GM12878 (cell line): ENCODE measurements around the gene HDGF. TPM values are rescaled to one million over a fixed set of nuclear protein-coding genes. Genes with fewer than 3 reads are reported as not detected.

Source experiments
- ATAC-seq: fragments of 200-7000 bp; cut with Tn5 transposase; 3 replicates; pipeline ENCODE4 v1.9.1; 2020; ENCODE audit warnings: mild to moderate bottlenecking, moderate library complexity
- BruUV-seq: library from RNA; stranded (reverse); fragments of 400-500 nt; replicated peaks from 2 replicates; lab custom pipeline; 2021; lab: Mats Ljungman, UMichigan
- CTCF ChIA-PET: fragments of 300-600 bp; sonication (Branson Sonifier 250); formaldehyde crosslinking; extraction: SDS; loops from one replicate; lab custom pipeline; 2021; ENCODE audit warnings: inconsistent platforms; lab: Yijun Ruan, JAX
- POLR2A ChIA-PET: fragments of 350-600 bp; formaldehyde crosslinking; extraction: SDS; loops from one replicate; lab custom pipeline; 2021; ENCODE audit warnings: inconsistent platforms; lab: Charles Lee
- RAD21 ChIA-PET: fragments of 300-600 bp; sonication (Branson Sonifier 250); formaldehyde crosslinking; loops from one replicate; lab custom pipeline; 2023; ENCODE audit warnings: antibody characterized with exemption; ENCODE audit not compliant: unreplicated experiment; lab: Charles Lee
- SMC1A ChIA-PET: fragments of 300-600 bp; sonication (Branson Sonifier 250); formaldehyde crosslinking; loops from one replicate; lab custom pipeline; 2023; ENCODE audit not compliant: unreplicated experiment, uncharacterized antibody; lab: Charles Lee
- DNase-seq: peaks from one replicate; pipeline ENCODE4 v3.0.0-alpha.2; 2011; ENCODE audit warnings: low read depth, low spot score
- FAIRE-seq: peaks from 3 replicates; lab custom pipeline; 2011; peaks lifted over from hg19 to GRCh38; lab: Jason Lieb, UNC
- H2AFZ ChIP-seq: 2 replicates; pipeline ENCODE4 v1.6.0; 2011; ENCODE audit warnings: low read depth, low read length, control low read depth; ENCODE audit not compliant: control insufficient read depth
- H3K27ac ChIP-seq: 2 replicates; pipeline ENCODE4 v1.5.1; 2011; ENCODE audit warnings: control low read depth; ENCODE audit not compliant: control insufficient read depth, insufficient read depth
- H3K27me3 ChIP-seq, 2 experiments: replicated peaks in 1 of 2; 2 replicates each; pipeline versions ENCODE4 v1.6.0 to v1.6.1; 2011; ENCODE audit warnings: low read length in 1 of 2; ENCODE audit not compliant: control insufficient read depth in 2 of 2, insufficient read depth in 2 of 2
- H3K36me3 ChIP-seq, 2 experiments: 2 replicates each; pipeline ENCODE4 v1.5.1; 2011; ENCODE audit warnings: low read length in 1 of 2; ENCODE audit not compliant: control insufficient read depth in 2 of 2, insufficient read depth in 2 of 2
- H3K4me1 ChIP-seq: 2 replicates; pipeline ENCODE4 v1.6.1; 2011; ENCODE audit warnings: mild to moderate bottlenecking, low read length, moderate library complexity, mixed read lengths; ENCODE audit not compliant: control insufficient read depth, insufficient read depth
- H3K4me2 ChIP-seq: 2 replicates; pipeline ENCODE4 v1.6.0; 2011; ENCODE audit warnings: control low read depth; ENCODE audit not compliant: control insufficient read depth, insufficient read depth
- H3K4me3 ChIP-seq: fragments of 200-600 bp; sonication (generic); 2 replicates; pipeline ENCODE4 v1.5.1; 2016
- H3K79me2 ChIP-seq: 2 replicates; pipeline ENCODE4 v1.6.0; 2011; ENCODE audit warnings: low read length; ENCODE audit not compliant: control insufficient read depth, insufficient read depth
- H3K9ac ChIP-seq: 2 replicates; pipeline ENCODE4 v1.8.0; 2011; ENCODE audit warnings: low read length, control low read depth, mixed read lengths; ENCODE audit not compliant: control insufficient read depth, insufficient read depth
- H3K9me3 ChIP-seq: replicated peaks from 3 replicates; pipeline ENCODE4 v1.5.1; 2011; ENCODE audit warnings: mild to moderate bottlenecking, low read length; ENCODE audit not compliant: control insufficient read depth, insufficient read depth
- H4K20me1 ChIP-seq: 2 replicates; pipeline ENCODE4 v1.6.0; 2011; ENCODE audit not compliant: control insufficient read depth, insufficient read depth
- CBX3 ChIP-seq: fragments of 200-600 bp; sonication (generic); IDR thresholded peaks from 2 replicates; pipeline ENCODE4 v1.6.1; 2016; ENCODE audit warnings: low read depth, borderline replicate concordance
- NFXL1 ChIP-seq: fragments of 450-650 bp; IDR thresholded peaks from 2 replicates; pipeline ENCODE4 v1.6.1; 2017; ENCODE audit warnings: antibody characterized with exemption, mild to moderate bottlenecking, borderline replicate concordance
- NFYB ChIP-seq: IDR thresholded peaks from 2 replicates; pipeline ENCODE4 v1.6.1; 2011; ENCODE audit warnings: low read depth, mild to moderate bottlenecking, low read length, improper control_type of control experiment, moderate library complexity; ENCODE audit not compliant: insufficient read depth
- NRF1 ChIP-seq: conservative IDR thresholded peaks from 2 replicates; pipeline ENCODE4 v1.6.1; 2011; ENCODE audit warnings: mild to moderate bottlenecking, low read depth, low read length, improper control_type of control experiment
- POLR2AphosphoS5 ChIP-seq: IDR thresholded peaks from 2 replicates; pipeline ENCODE4 v1.6.1; 2011; ENCODE audit warnings: mild to moderate bottlenecking, low read length, inconsistent platforms
- RCOR1 ChIP-seq: conservative IDR thresholded peaks from 2 replicates; pipeline ENCODE4 v1.6.1; 2012; ENCODE audit warnings: low read depth, low read length, improper control_type of control experiment
- SREBF1 ChIP-seq: IDR thresholded peaks from 2 replicates; pipeline ENCODE4 v1.6.1; 2012; ENCODE audit warnings: mild to moderate bottlenecking, low read length
- WGBS: methylation state at CpG from one replicate; pipeline ENCODE4 v1.1.6; 2016; ENCODE audit warnings: low lambda C conversion rate; ENCODE audit not compliant: insufficient replicate concordance, insufficient coverage; ENCODE audit errors: missing lambda C conversion rate; 5-methylcytosine and 5-hydroxymethylcytosine counted together
- in situ Hi-C: fragments of 300-500 bp; cut with MboI; formaldehyde crosslinking; loops from 9 replicates; pipeline ENCODE4 v1.14.3; 2018; ENCODE audit warnings: mixed read lengths
- intact Hi-C: fragments of 100-400 bp; cut with micrococcal nuclease; formaldehyde crosslinking; loops from one replicate; pipeline ENCODE4 v1.14.2; 2022; ENCODE audit not compliant: unreplicated experiment
- polyA plus RNA-seq, 11 experiments: library from polyadenylated mRNA; depleted of rRNA in 4 of 11; unstranded in 6 of 11; stranded (reverse) in 5 of 11; fragments of >200 nt; fragmentation: Nextera tagmentation in 4 of 11; fragmentation: Illumina TruSeq in 1 of 11; extraction: Ambion mirVana in 4 of 11; extraction: Trizol in 1 of 11; gene quantifications; 1 replicate in 1 of 11; 2 replicates in 10 of 11; pipeline versions ENCODE4 v1.2.1 to v1.2.3, GENCODE V29; 2011 to 2016; ENCODE audit warnings: inconsistent platforms in 2 of 11, missing spikeins in 2 of 11, low read depth in 1 of 11
- total RNA-seq, 4 experiments: library from RNA; depleted of rRNA in 3 of 4; stranded (reverse); fragments of >200 nt in 3 of 4; fragmentation: Illumina TruSeq in 1 of 4; extraction: Trizol in 1 of 4; gene quantifications; 2 replicates each; pipeline versions ENCODE4 v1.2.1 to v1.2.3, GENCODE V29; 2013 to 2021
- TF ChIP-seq, protein P1 (sequence below): fragments of 450-650 bp; formaldehyde crosslinking; IDR thresholded peaks from 2 replicates; pipeline ENCODE4 v1.5.0; 2022; ENCODE audit warnings: mild to moderate bottlenecking, missing genetic modification characterization
- TF ChIP-seq, protein P2 (sequence below): fragments of 450-650 bp; IDR thresholded peaks from 2 replicates; pipeline ENCODE4 v1.6.1; 2016; ENCODE audit warnings: mild to moderate bottlenecking, moderate library complexity, borderline replicate concordance

HDGF gene
- total and polyA plus RNA-seq, 10 of the 15 experiments (the other 5 are each of a cell fraction or from before 2014, with no cell fraction given) = 28.3 to 372 (median 209) TPM

DNA sequence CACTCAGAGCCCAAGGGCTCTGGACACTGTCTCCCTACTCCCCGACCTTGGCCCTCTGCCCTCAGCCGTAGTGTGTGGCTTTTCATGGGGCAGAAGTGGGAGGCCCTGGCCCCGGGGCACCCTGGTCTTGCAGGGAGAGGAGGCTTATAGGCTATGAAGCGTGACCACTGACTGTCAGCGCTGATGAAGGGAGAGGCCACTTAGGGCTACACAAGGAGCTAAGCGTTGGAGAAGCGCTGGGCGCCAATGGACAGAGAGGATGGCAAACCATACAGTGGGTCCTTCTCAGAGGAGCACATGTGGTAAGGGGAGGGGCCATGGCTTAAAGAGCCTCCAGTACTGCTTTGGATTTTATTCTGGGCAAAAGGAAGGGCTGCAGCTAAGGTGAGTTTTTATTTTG lies 54.0 kb downstream of the HDGF start:
- no peak overlapping the region for H3K4me2 ChIP-seq
- FAIRE-seq = no peak
- TF ChIP-seq, protein P1, sequence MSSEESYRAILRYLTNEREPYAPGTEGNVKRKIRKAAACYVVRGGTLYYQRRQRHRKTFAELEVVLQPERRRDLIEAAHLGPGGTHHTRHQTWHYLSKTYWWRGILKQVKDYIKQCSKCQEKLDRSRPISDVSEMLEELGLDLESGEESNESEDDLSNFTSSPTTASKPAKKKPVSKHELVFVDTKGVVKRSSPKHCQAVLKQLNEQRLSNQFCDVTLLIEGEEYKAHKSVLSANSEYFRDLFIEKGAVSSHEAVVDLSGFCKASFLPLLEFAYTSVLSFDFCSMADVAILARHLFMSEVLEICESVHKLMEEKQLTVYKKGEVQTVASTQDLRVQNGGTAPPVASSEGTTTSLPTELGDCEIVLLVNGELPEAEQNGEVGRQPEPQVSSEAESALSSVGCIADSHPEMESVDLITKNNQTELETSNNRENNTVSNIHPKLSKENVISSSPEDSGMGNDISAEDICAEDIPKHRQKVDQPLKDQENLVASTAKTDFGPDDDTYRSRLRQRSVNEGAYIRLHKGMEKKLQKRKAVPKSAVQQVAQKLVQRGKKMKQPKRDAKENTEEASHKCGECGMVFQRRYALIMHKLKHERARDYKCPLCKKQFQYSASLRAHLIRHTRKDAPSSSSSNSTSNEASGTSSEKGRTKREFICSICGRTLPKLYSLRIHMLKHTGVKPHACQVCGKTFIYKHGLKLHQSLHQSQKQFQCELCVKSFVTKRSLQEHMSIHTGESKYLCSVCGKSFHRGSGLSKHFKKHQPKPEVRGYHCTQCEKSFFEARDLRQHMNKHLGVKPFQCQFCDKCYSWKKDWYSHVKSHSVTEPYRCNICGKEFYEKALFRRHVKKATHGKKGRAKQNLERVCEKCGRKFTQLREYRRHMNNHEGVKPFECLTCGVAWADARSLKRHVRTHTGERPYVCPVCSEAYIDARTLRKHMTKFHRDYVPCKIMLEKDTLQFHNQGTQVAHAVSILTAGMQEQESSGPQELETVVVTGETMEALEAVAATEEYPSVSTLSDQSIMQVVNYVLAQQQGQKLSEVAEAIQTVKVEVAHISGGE = no peak
- no peak for TF ChIP-seq NFXL1

DNA sequence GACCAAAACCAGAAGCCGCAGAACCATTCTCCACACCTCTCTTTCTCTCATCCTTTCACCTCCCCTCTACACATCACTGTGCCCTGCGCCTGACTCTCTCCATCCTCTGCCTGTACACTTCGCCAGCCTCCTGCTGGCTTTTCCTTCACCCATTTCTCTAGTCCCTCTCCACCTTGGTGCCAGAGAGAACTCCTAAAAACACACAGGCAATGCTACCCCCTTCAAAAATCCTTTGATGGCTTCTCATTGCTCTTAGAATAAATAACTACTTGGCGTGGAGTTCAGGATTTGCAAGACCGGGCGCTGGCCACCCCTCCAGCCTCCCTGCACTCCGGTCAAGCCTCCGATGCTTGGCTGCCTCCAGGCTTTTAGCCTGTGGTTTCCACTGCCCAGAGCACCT lies 54.7 kb downstream of the HDGF start:
- ChIA-PET POLR2A (no interaction called here), SMC1A (interaction anchor here (1.1 kb wide), 1 partner anchor 17 kb away, joined by 3 read pairs; no protein-coding TSS in a partner anchor), RAD21 (interaction anchor here (1.3 kb wide), 1 partner anchor 10 kb away, joined by 4 read pairs; no protein-coding TSS in a partner anchor), CTCF (interaction anchor here (0.9 to 1.2 kb wide), 2 partner anchors 11 to 25 kb away, joined by 3 read pairs; no protein-coding TSS in a partner anchor)
- WGBS = 52% methylated on average over 8 of the region's 8 CpGs
- H3K4me3 ChIP-seq = no peak overlapping the region
- no peak for DNase-seq
- in situ Hi-C loops = no loop called here
- peaks cover 6 to 16% of the 10 kb centered on the region in 2 experiments for H3K27me3 ChIP-seq
- no peak overlapping the region for H2AFZ ChIP-seq
- no peak for FAIRE-seq
- intact Hi-C loops = no loop called here
- H3K9ac ChIP-seq = no peak overlapping the region
- no peak overlapping the region for H3K4me2 ChIP-seq
- ATAC-seq = no peak
- H4K20me1 ChIP-seq = no peaks in the 10 kb centered on the region
- no peaks in the 10 kb centered on the region for H3K79me2 ChIP-seq
- H3K4me1 ChIP-seq = no peaks in the 10 kb centered on the region
- BruUV-seq = no TSS peak
- H3K9me3 ChIP-seq = no peaks in the 10 kb centered on the region
- no peaks in the 10 kb centered on the region for H3K36me3 ChIP-seq
- no peak overlapping the region for H3K27ac ChIP-seq
- no peak for TF ChIP-seq SREBF1
- no peak for TF ChIP-seq NRF1
- no peak for TF ChIP-seq NFYB
- no peak for TF ChIP-seq POLR2AphosphoS5
- TF ChIP-seq CBX3 = no peak
- TF ChIP-seq, protein P2, sequence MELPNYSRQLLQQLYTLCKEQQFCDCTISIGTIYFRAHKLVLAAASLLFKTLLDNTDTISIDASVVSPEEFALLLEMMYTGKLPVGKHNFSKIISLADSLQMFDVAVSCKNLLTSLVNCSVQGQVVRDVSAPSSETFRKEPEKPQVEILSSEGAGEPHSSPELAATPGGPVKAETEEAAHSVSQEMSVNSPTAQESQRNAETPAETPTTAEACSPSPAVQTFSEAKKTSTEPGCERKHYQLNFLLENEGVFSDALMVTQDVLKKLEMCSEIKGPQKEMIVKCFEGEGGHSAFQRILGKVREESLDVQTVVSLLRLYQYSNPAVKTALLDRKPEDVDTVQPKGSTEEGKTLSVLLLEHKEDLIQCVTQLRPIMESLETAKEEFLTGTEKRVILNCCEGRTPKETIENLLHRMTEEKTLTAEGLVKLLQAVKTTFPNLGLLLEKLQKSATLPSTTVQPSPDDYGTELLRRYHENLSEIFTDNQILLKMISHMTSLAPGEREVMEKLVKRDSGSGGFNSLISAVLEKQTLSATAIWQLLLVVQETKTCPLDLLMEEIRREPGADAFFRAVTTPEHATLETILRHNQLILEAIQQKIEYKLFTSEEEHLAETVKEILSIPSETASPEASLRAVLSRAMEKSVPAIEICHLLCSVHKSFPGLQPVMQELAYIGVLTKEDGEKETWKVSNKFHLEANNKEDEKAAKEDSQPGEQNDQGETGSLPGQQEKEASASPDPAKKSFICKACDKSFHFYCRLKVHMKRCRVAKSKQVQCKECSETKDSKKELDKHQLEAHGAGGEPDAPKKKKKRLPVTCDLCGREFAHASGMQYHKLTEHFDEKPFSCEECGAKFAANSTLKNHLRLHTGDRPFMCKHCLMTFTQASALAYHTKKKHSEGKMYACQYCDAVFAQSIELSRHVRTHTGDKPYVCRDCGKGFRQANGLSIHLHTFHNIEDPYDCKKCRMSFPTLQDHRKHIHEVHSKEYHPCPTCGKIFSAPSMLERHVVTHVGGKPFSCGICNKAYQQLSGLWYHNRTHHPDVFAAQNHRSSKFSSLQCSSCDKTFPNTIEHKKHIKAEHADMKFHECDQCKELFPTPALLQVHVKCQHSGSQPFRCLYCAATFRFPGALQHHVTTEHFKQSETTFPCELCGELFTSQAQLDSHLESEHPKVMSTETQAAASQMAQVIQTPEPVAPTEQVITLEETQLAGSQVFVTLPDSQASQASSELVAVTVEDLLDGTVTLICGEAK = no peak
- no peak for TF ChIP-seq RCOR1

More for the DNA sequence above, 54.0 kb downstream of the HDGF start:
- ChIA-PET RAD21 (interaction anchor here (1.3 kb wide), 1 partner anchor 9 kb away, joined by 4 read pairs; no protein-coding TSS in a partner anchor), SMC1A (no interaction called here), POLR2A (no interaction called here), CTCF (interaction anchor here (0.9 to 2.4 kb wide), 4 partner anchors 8 to 28 kb away, joined by 3 to 10 read pairs (median 5); no protein-coding TSS in a partner anchor)
- intact Hi-C loops (no loop called here), in situ Hi-C loops (no loop called here)
- H3K36me3 ChIP-seq = no peaks in the 10 kb centered on the region
- WGBS = 55% methylated on average over 8 of the region's 8 CpGs
- no peak overlapping the region for H3K4me3 ChIP-seq
- H3K79me2 ChIP-seq = no peaks in the 10 kb centered on the region
- no peak overlapping the region for H3K27ac ChIP-seq
- no peaks in the 10 kb centered on the region for H4K20me1 ChIP-seq
- no TSS peak for BruUV-seq
- no peaks in the 10 kb centered on the region for H3K9me3 ChIP-seq
- no peak overlapping the region for H2AFZ ChIP-seq
- no peak overlapping the region for H3K9ac ChIP-seq
- ATAC-seq = no peak
- H3K27me3 ChIP-seq = peaks cover 3 to 11% of the 10 kb centered on the region in 2 experiments; a peak in 3 of 4 replicates
- DNase-seq = no peak
- H3K4me1 ChIP-seq = no peaks in the 10 kb centered on the region
